PC-3 (cell line): ENCODE results near the gene AGBL1.

Experiments
- CTCF ChIP-seq: fragments of 300-600 bp; sonication (generic); conservative IDR thresholded peaks from 2 replicates; pipeline ENCODE4 v1.5.1; 2017; ENCODE audit warnings: antibody characterized with exemption, low read depth, mild to moderate bottlenecking, low read length
- EZH2 ChIP-seq: fragments of 300-600 bp; sonication (generic); IDR thresholded peaks from one replicate; pipeline ENCODE4 v1.6.1; 2017; ENCODE audit warnings: antibody characterized with exemption, mild to moderate bottlenecking, low read length; ENCODE audit not compliant: unreplicated experiment
- EZH2phosphoT487 ChIP-seq: fragments of 300-600 bp; sonication (generic); IDR thresholded peaks from 2 replicates; pipeline ENCODE4 v1.6.1; 2018; ENCODE audit warnings: mild to moderate bottlenecking, antibody characterized with exemption, low read length, borderline replicate concordance

- TF ChIP-seq CTCF, result no peak
- TF ChIP-seq EZH2phosphoT487, result no peak
- no peak for TF ChIP-seq EZH2
Observed at GRCh38 chr15:86077070-86077469, 2.6 kb upstream of the AGBL1 start.
